WERI-Rb-1 (cell line): ENCODE results near the gene DACH1.
A peak's percentile ranks its signal among the peaks of the same experiment; 100 is the strongest.

Experiments
- DNase-seq: peaks from one replicate; pipeline ENCODE4 v3.0.0-alpha.2; 2020
- H3K27ac ChIP-seq: fragments of 250-450 bp; sonication (Bioruptor Pico); 2 replicates; pipeline ENCODE4 v1.5.1; 2020; ENCODE audit warnings: mild to moderate bottlenecking, moderate library complexity
- H3K27me3 ChIP-seq: fragments of 250-450 bp; sonication (Bioruptor Pico); 2 replicates; pipeline ENCODE4 v1.5.1; 2021; ENCODE audit warnings: mild to moderate bottlenecking, low read depth, moderate library complexity; ENCODE audit not compliant: insufficient read depth, severe bottlenecking
- H3K36me3 ChIP-seq: fragments of 250-450 bp; sonication (Bioruptor Pico); 2 replicates; pipeline ENCODE4 v1.5.1; 2020; ENCODE audit warnings: mild to moderate bottlenecking, moderate library complexity
- H3K4me3 ChIP-seq: 2 replicates; pipeline ENCODE4 v1.5.1; 2011; ENCODE audit warnings: low read depth, mild to moderate bottlenecking, control low read depth, low read length
- H3K9me3 ChIP-seq: fragments of 250-450 bp; sonication (Bioruptor Pico); 2 replicates; pipeline ENCODE4 v1.5.1; 2021; ENCODE audit warnings: mild to moderate bottlenecking, moderate library complexity; ENCODE audit not compliant: severe bottlenecking
- CTCF ChIP-seq: IDR thresholded peaks from 2 replicates; pipeline ENCODE4 v1.5.1; 2011; ENCODE audit warnings: low read depth, mild to moderate bottlenecking, control low read depth, inconsistent platforms, low read length

The DACH1 gene

GRCh38 chr13:71886880-71887279, 19.9 kb upstream of the DACH1 start:
- Histone ChIP-seq H3K9me3 (no peaks in the 10 kb centered on the region), H3K4me3 (no peak overlapping the region), H3K36me3 (no peaks in the 10 kb centered on the region), H3K27me3 (no peaks in the 10 kb centered on the region), H3K27ac (no peak overlapping the region)
- no peak for TF ChIP-seq CTCF
- no peak for DNase-seq

- Histone ChIP-seq H3K36me3 (no peaks in the 10 kb centered on the region), H3K27me3 (no peaks in the 10 kb centered on the region), H3K9me3 (no peaks in the 10 kb centered on the region), H3K27ac (no peak overlapping the region), H3K4me3 (no peak overlapping the region)
- no peak for DNase-seq
- TF ChIP-seq CTCF: no peak
Observed at GRCh38 chr13:71882120-71882519, 15.1 kb upstream of the DACH1 start.

- H3K27ac ChIP-seq: no peak overlapping the region
- no peak overlapping the region for H3K4me3 ChIP-seq
- TF ChIP-seq CTCF: no peak
Observed at GRCh38 chr13:71880753-71881541, 13.9 kb upstream of the DACH1 start.

GRCh38 chr13:71879808-71880344, 12.9 kb upstream of the DACH1 start:
- H3K9me3 ChIP-seq: no peaks in the 10 kb centered on the region
- no peak for DNase-seq
- H3K27me3 ChIP-seq: no peaks in the 10 kb centered on the region
- no peak overlapping the region for H3K4me3 ChIP-seq
- H3K36me3 ChIP-seq: no peaks in the 10 kb centered on the region
- TF ChIP-seq CTCF: no peak
- no peak overlapping the region for H3K27ac ChIP-seq

More at GRCh38 chr13:71880753-71881541, 13.9 kb upstream of the DACH1 start:
- H3K36me3 ChIP-seq: no peaks in the 10 kb centered on the region
- no peaks in the 10 kb centered on the region for H3K9me3 ChIP-seq
- DNase-seq: no peak
- no peaks in the 10 kb centered on the region for H3K27me3 ChIP-seq

- H3K36me3 ChIP-seq: no peaks in the 10 kb centered on the region
- peak; percentile 19 for DNase-seq
- H3K27me3 ChIP-seq: no peaks in the 10 kb centered on the region
- peak; percentile 56 for TF ChIP-seq CTCF
- H3K4me3 ChIP-seq: 0 out of 2 replicates have a peak overlapping the region, but pooled peaks have one; percentile 14
- no peaks in the 10 kb centered on the region for H3K9me3 ChIP-seq
- H3K27ac ChIP-seq: peak overlapping the region; percentile 24
Observed at GRCh38 chr13:71879129-71879535, 12.1 kb upstream of the DACH1 start.
